Endothelial cell of umbilical vein (primary cell): Measurements from ENCODE around the gene MYL11. TPM values are rescaled to one million over a fixed set of nuclear protein-coding genes. Genes with fewer than 3 reads are reported as not detected.

Source experiments
- BruUV-seq: library from RNA; stranded (reverse); fragments of 400-500 nt; replicated peaks from 2 replicates; lab custom pipeline; 2021; lab: Mats Ljungman, UMichigan
- CTCF ChIA-PET: fragments of 300-600, 350-600 bp; sonication (Branson Sonifier 250); formaldehyde crosslinking; loops from one replicate; lab custom pipeline; 2021; ENCODE audit warnings: antibody characterized with exemption, inconsistent platforms; lab: Charles Lee
- POLR2A ChIA-PET: fragments of 300-600, 350-600 bp; sonication (Branson Sonifier 250); formaldehyde crosslinking; loops from one replicate; lab custom pipeline; 2021; ENCODE audit warnings: antibody characterized with exemption, inconsistent platforms; lab: Charles Lee
- DNase-seq: peaks from one replicate; pipeline ENCODE4 v3.0.0-alpha.2; 2011; ENCODE audit warnings: low read depth, low spot score
- FAIRE-seq: peaks from 2 replicates; lab custom pipeline; 2011; peaks lifted over from hg19 to GRCh38; lab: Jason Lieb, UNC
- H2AFZ ChIP-seq: 2 replicates; pipeline ENCODE4 v1.6.0; 2012; ENCODE audit warnings: low read depth, low read length, control low read depth, inconsistent platforms
- H3K27ac ChIP-seq: 2 replicates; pipeline ENCODE4 v1.5.1; 2011; ENCODE audit warnings: low read depth, mild to moderate bottlenecking, control low read depth, low read length, moderate library complexity; ENCODE audit not compliant: insufficient read depth
- H3K27me3 ChIP-seq, 2 experiments: 2 replicates each; pipeline versions ENCODE4 v1.6.0 to v1.6.1; 2011; ENCODE audit warnings: low read length in 2 of 2, mixed read lengths in 1 of 2; ENCODE audit not compliant: control insufficient read depth in 2 of 2, insufficient read depth in 2 of 2
- H3K36me3 ChIP-seq, 2 experiments: 2 replicates in 1 of 2; 3 replicates in 1 of 2; pipeline ENCODE4 v1.5.1; 2011; ENCODE audit warnings: low read length in 2 of 2, mild to moderate bottlenecking in 1 of 2, moderate library complexity in 1 of 2; ENCODE audit not compliant: control insufficient read depth in 2 of 2, insufficient read depth in 2 of 2; ENCODE audit errors: extremely low read depth in 1 of 2
- H3K4me1 ChIP-seq: 3 replicates; pipeline ENCODE4 v1.5.1; 2011; ENCODE audit warnings: mild to moderate bottlenecking, low read length; ENCODE audit not compliant: control insufficient read depth, insufficient read depth; ENCODE audit errors: extremely low read depth
- H3K4me2 ChIP-seq: 2 replicates; pipeline ENCODE4 v1.6.1; 2011; ENCODE audit warnings: low read length, control low read depth, mixed read lengths; ENCODE audit not compliant: insufficient read depth
- H3K4me3 ChIP-seq, 3 experiments: fragments of 200-600 bp in 1 of 3; sonication (generic), shearing (Covaris generic) in 1 of 3; replicated peaks in 1 of 3; 2 replicates each; pipeline ENCODE4 v1.5.1; 2011 to 2016; ENCODE audit warnings: control low read depth in 3 of 3, low read length in 3 of 3, mild to moderate bottlenecking in 2 of 3, inconsistent platforms in 1 of 3, low read depth in 1 of 3, moderate library complexity in 1 of 3; ENCODE audit not compliant: insufficient read depth in 1 of 3
- H3K79me2 ChIP-seq: 2 replicates; pipeline ENCODE4 v1.6.0; 2012; ENCODE audit warnings: low read length, inconsistent platforms; ENCODE audit not compliant: control insufficient read depth, insufficient read depth
- H3K9ac ChIP-seq: replicated peaks from 2 replicates; pipeline ENCODE3; 2011; ENCODE audit warnings: low read length, control low read depth; ENCODE audit not compliant: insufficient read depth; ENCODE audit errors: extremely low read depth
- H3K9me1 ChIP-seq: replicated peaks from 3 replicates; pipeline ENCODE4 v1.6.0; 2011; ENCODE audit warnings: mild to moderate bottlenecking, low read length; ENCODE audit not compliant: control insufficient read depth, insufficient read depth; ENCODE audit errors: extremely low read depth
- H3K9me3 ChIP-seq: replicated peaks from 2 replicates; pipeline ENCODE4 v1.5.1; 2012; ENCODE audit warnings: low read length, inconsistent platforms; ENCODE audit not compliant: control insufficient read depth, insufficient read depth
- H4K20me1 ChIP-seq: replicated peaks from 2 replicates; pipeline ENCODE3; 2011; ENCODE audit warnings: mild to moderate bottlenecking, low read length; ENCODE audit not compliant: control insufficient read depth, insufficient read depth; ENCODE audit errors: extremely low read depth
- CTCF ChIP-seq, 2 donors: IDR thresholded peaks; 1 replicate in 1 of 2; 2 replicates in 1 of 2; pipeline ENCODE4 v1.5.1; 2011; ENCODE audit warnings: low read length in 2 of 2, mild to moderate bottlenecking in 2 of 2, moderate library complexity in 2 of 2, control low read depth in 1 of 2, inconsistent platforms in 1 of 2, low read depth in 1 of 2; ENCODE audit not compliant: insufficient read depth in 1 of 2; ENCODE audit errors: extremely low read depth in 1 of 2
- EZH2 ChIP-seq: IDR thresholded peaks from 2 replicates; pipeline ENCODE4 v1.6.1; 2012; ENCODE audit warnings: borderline replicate concordance, low read depth, mild to moderate bottlenecking, moderate library complexity, low read length, inconsistent platforms; ENCODE audit not compliant: severe bottlenecking
- FOS ChIP-seq: IDR thresholded peaks from 2 replicates; pipeline ENCODE4 v1.6.1; 2011; ENCODE audit warnings: mild to moderate bottlenecking, low read length, moderate library complexity, borderline replicate concordance; ENCODE audit not compliant: insufficient read depth
- GATA2 ChIP-seq: IDR thresholded peaks from 2 replicates; pipeline ENCODE4 v1.7.0; 2011; ENCODE audit warnings: low read depth, mild to moderate bottlenecking, moderate library complexity, mixed read lengths, low read length; ENCODE audit not compliant: insufficient read length, insufficient read depth
- JUN ChIP-seq: IDR thresholded peaks from 2 replicates; pipeline ENCODE4 v1.6.1; 2011; ENCODE audit warnings: borderline replicate concordance, low read depth; ENCODE audit not compliant: insufficient read length, insufficient read depth
- MAX ChIP-seq: IDR thresholded peaks from 2 replicates; pipeline ENCODE4 v1.6.1; 2011; ENCODE audit not compliant: insufficient read depth, insufficient read length
- MYC ChIP-seq: IDR thresholded peaks from one replicate; pipeline ENCODE4 v1.6.1; 2011; ENCODE audit warnings: mild to moderate bottlenecking, low read depth, low read length
- POLR2A ChIP-seq: IDR thresholded peaks from 2 replicates; pipeline ENCODE4 v1.6.1; 2012; ENCODE audit warnings: low read depth, mild to moderate bottlenecking, control low read depth, low read length
- POLR2AphosphoS5 ChIP-seq: IDR thresholded peaks from 2 replicates; pipeline ENCODE4 v1.6.1; 2012; ENCODE audit warnings: low read depth, mild to moderate bottlenecking, control low read depth, low read length, moderate library complexity; ENCODE audit not compliant: insufficient read depth
- dilution Hi-C: fragments of 300-500 bp; cut with MboI; formaldehyde crosslinking; loops from one replicate; pipeline ENCODE4 v1.15.0; 2019; ENCODE audit warnings: low sequenced_read_pairs; ENCODE audit not compliant: extremely low pct_ligation_motif_present
- intact Hi-C: fragments of 100-400 bp; cut with micrococcal nuclease; formaldehyde crosslinking; loops from one replicate; pipeline ENCODE4 v1.10.0; 2022
- polyA plus RNA-seq, 4 experiments: library from polyadenylated mRNA; depleted of rRNA in 3 of 4; stranded (reverse) in 3 of 4; unstranded in 1 of 4; fragments of >200 nt; gene quantifications; 2 replicates each; pipeline versions ENCODE4 v1.2.1 to v1.2.3, GENCODE V29; 2011 to 2012; ENCODE audit warnings: missing spikeins in 1 of 4
- total RNA-seq: library from RNA; stranded (reverse); gene quantifications from 2 replicates; pipeline ENCODE4 v1.2.3, GENCODE V29; 2021

MYL11 gene
- total and polyA plus RNA-seq, 2 donors (not counting 3 experiments of a cell fraction or from before 2014, with no cell fraction given), result 1.3 TPM; not detected in 1

DNA sequence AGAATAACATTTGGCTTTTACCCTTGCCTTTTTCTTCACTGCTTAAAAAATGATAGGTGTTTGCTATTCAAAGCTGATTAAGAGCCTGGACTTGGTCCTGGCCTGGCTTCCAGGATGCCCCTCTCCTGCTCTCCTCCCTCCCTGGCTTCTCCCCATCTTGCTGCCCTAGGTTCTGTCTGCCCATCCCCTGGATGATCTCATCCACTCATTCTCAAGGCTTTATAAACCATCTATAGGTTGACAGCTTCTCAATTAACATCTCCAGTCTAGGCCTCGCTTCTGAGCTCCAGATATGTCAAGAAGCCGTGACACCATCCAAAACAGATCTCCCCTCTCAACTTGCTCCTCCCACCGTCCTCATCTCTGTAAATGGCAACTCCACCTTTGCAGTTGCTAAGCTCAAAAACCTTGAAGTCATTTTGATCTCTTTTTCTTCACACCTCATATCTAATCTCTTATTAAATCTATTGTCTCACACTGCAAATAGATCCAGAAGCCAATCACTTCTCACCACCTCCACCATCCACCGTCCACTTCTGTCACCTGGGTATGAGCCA lies 41.5 kb downstream of the MYL11 start:
- Histone ChIP-seq H3K4me1 (peaks cover 3% of the 10 kb centered on the region), H4K20me1 (no peaks in the 10 kb centered on the region), H2AFZ (no peak overlapping the region), H3K9me3 (no peaks in the 10 kb centered on the region), H3K79me2 (peaks cover 1% of the 10 kb centered on the region), H3K9ac (no peak overlapping the region), H3K27me3 (no peaks in the 10 kb centered on the region), H3K4me3 (no peak overlapping the region), H3K4me2 (no peak overlapping the region), H3K27ac (no peak overlapping the region), H3K36me3 (peaks cover 6 to 7% of the 10 kb centered on the region in 2 experiments), H3K9me1 (no peaks in the 10 kb centered on the region)
- ChIA-PET CTCF (interaction anchor here (0.6 to 1.5 kb wide), 5 partner anchors 8 to 370 kb away, joined by 3 to 11 read pairs (median 4); partner anchors contain the start of genes DCTPP1, ZNF747 and ZNF771), POLR2A (interaction anchor here (0.7 kb wide), 1 partner anchor 9 kb away, joined by 12 read pairs; no protein-coding TSS in a partner anchor)
- FAIRE-seq, result no peak
- BruUV-seq, result no TSS peak
- DNase-seq, result no peak
- no peak for TF ChIP-seq MYC
- TF ChIP-seq CTCF (IDR thresholded peaks at IDR 0.05; ENCODE audit: extremely low read depth in 1 of 2, insufficient read depth in 1 of 2, low read depth in 1 of 2, low read length in 2 of 2), result no peak
- TF ChIP-seq FOS, result no peak
- TF ChIP-seq MAX, result no peak
- no peak for TF ChIP-seq POLR2AphosphoS5
- TF ChIP-seq EZH2, result no peak
- TF ChIP-seq JUN, result no peak
- TF ChIP-seq GATA2, result no peak
- no peak for TF ChIP-seq POLR2A
- intact Hi-C loops, result no loop called here
- dilution Hi-C loops, result no loop called here
